T follicular helper cell (primary cell): ENCODE data around the gene SMYD3.

Source experiments
- DNase-seq: peaks from one replicate; pipeline ENCODE4 v3.0.0-alpha.2; 2020; ENCODE audit warnings: low read depth

SMYD3 gene

GRCh38 chr1:246271516-246271915 is 235.6 kb downstream of the SMYD3 start:
- DNase-seq = no peak

GRCh38 chr1:246270236-246270635 is 236.8 kb downstream of the SMYD3 start:
- DNase-seq = no peak

GRCh38 chr1:246269466-246269865 is 237.6 kb downstream of the SMYD3 start:
- no peak for DNase-seq

- no peak for DNase-seq
Measured at GRCh38 chr1:246267896-246268295, 239.2 kb downstream of the SMYD3 start.

GRCh38 chr1:246267426-246267825 is 239.7 kb downstream of the SMYD3 start:
- no peak for DNase-seq

- DNase-seq = no peak
Measured at GRCh38 chr1:246265481-246265880, 241.6 kb downstream of the SMYD3 start.

- DNase-seq = no peak
Measured at GRCh38 chr1:246262281-246262680, 244.8 kb downstream of the SMYD3 start.

- DNase-seq = no peak
Measured at GRCh38 chr1:246261639-246262038, 245.4 kb downstream of the SMYD3 start.

GRCh38 chr1:246258250-246258649 is 248.8 kb downstream of the SMYD3 start:
- DNase-seq = no peak

GRCh38 chr1:246255773-246256172 is 251.3 kb downstream of the SMYD3 start:
- no peak for DNase-seq

- DNase-seq = no peak
Measured at GRCh38 chr1:246254854-246255253, 252.2 kb downstream of the SMYD3 start.

- DNase-seq = no peak
Measured at GRCh38 chr1:246246430-246246829, 260.6 kb downstream of the SMYD3 start.

GRCh38 chr1:246245541-246245940 is 261.5 kb downstream of the SMYD3 start:
- no peak for DNase-seq

GRCh38 chr1:246232126-246232525 is 275.0 kb downstream of the SMYD3 start:
- DNase-seq = no peak

GRCh38 chr1:246226041-246226440 is 281.0 kb downstream of the SMYD3 start:
- no peak for DNase-seq

- no peak for DNase-seq
Measured at GRCh38 chr1:246221485-246222255, 285.4 kb downstream of the SMYD3 start.

GRCh38 chr1:246220495-246221065 is 286.5 kb downstream of the SMYD3 start:
- no peak for DNase-seq

GRCh38 chr1:246219508-246220030 is 287.5 kb downstream of the SMYD3 start:
- no peak for DNase-seq

- no peak for DNase-seq
Measured at GRCh38 chr1:246218686-246219085, 288.4 kb downstream of the SMYD3 start.

GRCh38 chr1:246216906-246217305 is 290.2 kb downstream of the SMYD3 start:
- DNase-seq = no peak

- no peak for DNase-seq
Measured at GRCh38 chr1:246215510-246215903, 291.6 kb downstream of the SMYD3 start.

GRCh38 chr1:246214708-246215509 is 292.2 kb downstream of the SMYD3 start:
- DNase-seq = no peak

- no peak for DNase-seq
Measured at GRCh38 chr1:246213947-246214346, 293.1 kb downstream of the SMYD3 start.
